Right ventricle myocardium inferior (tissue), 1 donor: ENCODE results near the gene SLC12A6. TPM values are rescaled to one million over a fixed set of nuclear protein-coding genes. Genes with fewer than 3 reads are reported as not detected.
"Not testable (repeated sequence)": the region's sequence is repeated elsewhere in the genome, so short reads cannot be mapped to it uniquely, and the experiment has no call there.

Source experiments
- ATAC-seq: fragments of 200-7000 bp; cut with Tn5 transposase; one replicate; pipeline ENCODE4 v1.9.1; 2020; ENCODE audit warnings: mild to moderate bottlenecking, moderate library complexity
- DNase-seq: peaks from one replicate; pipeline ENCODE4 v3.0.0; 2021; ENCODE audit errors: missing footprints
- intact Hi-C: fragments of 100-400 bp; cut with DNase I; formaldehyde crosslinking; loops from one replicate; pipeline ENCODE4 v1.11.0; 2022
- total RNA-seq: library from RNA; stranded (reverse); fragmentation: NEBNext Ultra II Directional; extraction: Animal tissue kit (Norgen Biotek cat#: 25700); gene quantifications from one replicate; pipeline ENCODE4 v1.2.1, GENCODE V29; 2021
- donor health status: DM: no; HTN: yes; CAD: no; lungs with severe emphysema.

The SLC12A6 gene
- total RNA-seq, 1 donor from 2014 or later, result 30.4 TPM

DNA sequence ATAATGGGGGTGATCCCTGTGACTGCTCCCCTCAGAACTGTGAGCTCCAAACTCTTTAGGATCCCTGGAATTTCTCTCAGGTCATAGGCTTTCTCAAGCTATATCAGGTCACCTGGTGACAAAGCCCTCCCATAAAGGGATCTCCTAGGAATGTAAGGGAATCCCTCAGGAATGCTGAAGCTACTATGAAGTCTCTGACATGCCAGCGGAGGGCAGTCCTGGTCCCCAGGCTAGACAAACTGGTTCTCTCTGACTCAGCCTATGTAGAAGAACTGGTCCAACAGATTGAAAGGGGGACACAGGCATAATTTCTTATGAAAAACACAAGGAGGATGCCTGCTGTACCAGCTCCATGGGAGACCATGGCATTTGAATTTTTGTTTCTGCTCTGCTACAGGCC, 22.7 kb upstream of the SLC12A6 start:
- intact Hi-C loops, result no loop called here
- DNase-seq, result no peak
- no peak for ATAC-seq

DNA sequence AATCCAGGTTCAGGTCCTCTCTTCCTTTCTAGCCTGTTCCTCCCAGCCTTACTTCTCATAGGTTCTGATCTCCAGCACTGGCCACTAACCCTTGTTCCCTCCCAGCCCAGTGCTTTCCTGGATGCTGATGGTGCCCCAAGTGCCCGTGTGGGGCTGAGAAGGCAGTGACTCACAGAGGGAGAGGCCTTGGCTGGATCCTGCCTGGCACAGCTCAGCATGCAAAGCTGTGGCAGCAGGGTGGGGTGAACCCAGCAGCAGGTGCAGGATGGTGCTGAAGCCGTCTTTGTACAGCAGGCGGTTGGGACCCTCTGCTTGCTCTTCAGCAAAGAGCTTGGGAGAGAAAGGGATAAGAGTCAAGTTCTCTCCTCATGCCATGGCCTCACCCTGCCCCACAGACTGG, 21.8 kb upstream of the SLC12A6 start:
- DNase-seq (no peak), ATAC-seq (no peak)
- intact Hi-C loops, result no loop called here

DNA sequence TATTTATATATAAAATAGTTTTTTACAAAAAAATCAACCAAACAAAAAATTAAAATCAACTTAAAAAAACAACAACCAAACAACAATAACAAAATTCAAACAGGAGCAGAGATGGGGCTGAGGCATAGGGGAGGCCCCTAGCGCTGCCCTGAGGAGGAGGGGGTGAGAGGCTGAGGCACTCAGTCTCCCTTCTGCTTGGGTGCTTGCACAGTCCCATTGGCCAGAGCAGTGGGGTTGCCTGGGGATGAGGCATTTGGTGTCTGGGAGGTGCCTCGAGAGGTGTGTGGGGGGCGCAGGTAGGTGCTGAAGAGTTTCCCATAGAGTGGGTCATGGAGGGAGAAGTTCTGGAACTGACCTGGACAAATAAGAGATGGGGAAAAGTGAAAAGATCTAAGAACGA, 21.4 kb upstream of the SLC12A6 start:
- intact Hi-C loops, result no loop called here
- no peak for ATAC-seq
- no peak for DNase-seq

DNA sequence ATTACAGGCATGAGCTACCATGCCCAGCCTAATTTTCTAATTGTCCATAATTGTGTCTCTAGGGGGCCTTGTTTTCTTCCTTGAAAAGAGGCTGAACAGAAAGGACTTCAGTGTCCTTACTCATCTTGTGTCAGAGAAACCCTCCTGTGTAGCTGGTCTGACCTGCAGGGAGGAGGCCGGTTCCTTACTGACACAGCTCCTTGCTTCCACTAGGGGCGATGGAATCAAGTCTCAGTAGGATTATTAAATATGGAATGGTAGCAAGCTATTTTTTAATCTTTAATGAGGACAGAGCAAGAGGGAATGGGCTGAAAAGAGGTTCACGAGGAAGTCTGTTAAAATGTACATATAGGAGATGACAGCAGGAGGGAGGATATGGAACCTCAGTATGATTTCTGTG, 20.8 kb upstream of the SLC12A6 start:
- DNase-seq (no peak), ATAC-seq (no peak)
- intact Hi-C loops, result no loop called here

DNA sequence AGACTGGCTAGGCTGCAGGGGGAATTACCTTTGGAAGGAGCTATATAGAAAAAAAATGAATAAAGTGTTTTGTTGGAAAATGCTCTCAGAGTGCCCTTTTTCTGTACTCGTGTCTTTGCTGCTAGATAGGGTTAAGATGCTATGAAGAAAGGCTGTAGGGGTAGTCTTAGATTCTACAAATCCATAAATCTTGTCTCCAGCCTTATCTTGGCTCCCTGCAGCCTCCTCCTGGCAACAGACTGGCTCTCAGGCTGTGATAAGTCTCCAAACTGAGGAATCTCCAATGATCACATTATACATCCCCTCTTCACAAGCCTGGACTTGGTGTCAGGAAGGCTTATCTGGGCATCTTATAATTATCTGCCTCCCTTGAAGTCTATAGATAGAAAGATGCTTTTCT, 20.1 kb upstream of the SLC12A6 start:
- ATAC-seq, result no peak
- intact Hi-C loops, result no loop called here
- no peak for DNase-seq

DNA sequence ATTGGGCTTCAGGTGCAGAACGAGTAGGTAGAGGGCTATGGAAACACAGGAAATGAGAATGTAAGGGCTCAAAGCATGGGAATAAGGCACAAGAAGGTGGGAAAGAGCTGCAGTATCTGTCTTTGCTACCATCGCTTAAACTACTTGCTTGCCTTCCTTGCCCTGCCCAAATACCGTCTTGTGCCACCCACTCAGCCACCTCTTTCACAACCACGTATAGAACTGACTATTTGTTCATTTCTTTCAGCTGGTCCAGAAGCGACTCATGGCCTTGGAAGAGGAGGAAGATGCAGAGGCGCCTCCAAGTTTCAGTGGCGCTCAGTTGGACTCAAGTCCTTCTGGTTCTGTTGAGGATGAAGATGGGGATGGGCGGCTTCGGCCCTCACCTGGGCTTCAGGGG, 17.7 kb upstream of the SLC12A6 start:
- intact Hi-C loops, result no loop called here
- ATAC-seq (no peak), DNase-seq (no peak)

DNA sequence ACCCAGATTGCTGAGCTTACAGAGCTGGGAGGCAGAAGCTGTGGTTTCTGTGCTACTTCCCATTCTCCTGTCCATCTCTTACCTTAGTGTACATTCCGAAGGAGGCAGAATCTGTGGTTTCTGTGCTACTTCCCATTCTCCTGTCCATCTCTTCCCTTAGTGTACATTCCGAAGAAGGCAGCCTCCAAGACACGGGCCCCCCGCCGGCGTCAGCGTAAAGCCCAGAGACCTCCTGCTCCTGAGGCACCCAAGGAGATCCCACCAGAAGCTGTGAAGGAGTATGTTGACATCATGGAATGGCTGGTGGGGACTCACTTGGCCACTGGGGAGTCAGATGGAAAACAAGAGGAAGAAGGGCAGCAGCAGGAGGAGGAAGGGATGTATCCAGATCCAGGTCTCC, 16.7 kb upstream of the SLC12A6 start:
- ATAC-seq (no peak), DNase-seq (no peak)
- intact Hi-C loops, result no loop called here

DNA sequence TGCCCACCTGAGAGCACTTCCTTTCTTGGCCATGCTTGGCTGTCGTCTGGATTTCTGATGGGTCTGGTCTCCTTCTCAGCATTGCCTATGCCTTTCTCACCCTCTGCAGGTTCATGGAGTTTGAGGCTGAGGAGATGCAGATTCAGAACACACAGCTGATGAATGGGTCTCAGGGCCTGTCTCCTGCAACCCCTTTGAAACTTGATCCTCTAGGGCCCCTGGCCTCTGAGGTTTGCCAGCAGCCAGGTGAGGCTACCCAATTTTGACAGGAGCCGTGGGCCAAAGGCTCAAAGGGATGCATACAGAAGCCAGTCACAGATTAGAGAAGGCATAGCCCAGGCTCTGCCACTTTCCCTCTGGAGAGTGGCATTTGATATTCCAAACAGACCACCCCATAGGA, 16.0 kb upstream of the SLC12A6 start:
- intact Hi-C loops, result no loop called here
- DNase-seq, result no peak
- ATAC-seq, result no peak

DNA sequence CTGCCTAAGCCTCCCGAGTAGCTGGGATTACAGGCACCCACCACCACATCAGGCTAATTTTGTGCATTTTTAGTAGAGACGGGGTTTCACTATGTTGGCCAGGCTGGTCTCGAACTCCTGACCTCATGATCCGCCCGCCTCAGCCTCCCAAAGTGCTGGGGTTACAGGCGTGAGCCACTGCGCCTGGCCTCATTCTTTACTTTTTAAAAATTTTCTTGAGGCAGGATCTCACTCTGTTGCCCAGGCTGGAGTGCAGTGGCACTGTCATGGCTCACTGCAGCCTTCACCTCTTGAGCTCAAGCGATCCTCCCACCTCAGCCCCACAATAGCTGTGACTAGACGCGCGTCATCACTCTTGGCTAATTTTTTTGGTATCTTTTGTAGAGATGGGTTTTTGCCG, 15.4 kb upstream of the SLC12A6 start:
- intact Hi-C loops, ATAC-seq, DNase-seq: not testable (repeated sequence)

DNA sequence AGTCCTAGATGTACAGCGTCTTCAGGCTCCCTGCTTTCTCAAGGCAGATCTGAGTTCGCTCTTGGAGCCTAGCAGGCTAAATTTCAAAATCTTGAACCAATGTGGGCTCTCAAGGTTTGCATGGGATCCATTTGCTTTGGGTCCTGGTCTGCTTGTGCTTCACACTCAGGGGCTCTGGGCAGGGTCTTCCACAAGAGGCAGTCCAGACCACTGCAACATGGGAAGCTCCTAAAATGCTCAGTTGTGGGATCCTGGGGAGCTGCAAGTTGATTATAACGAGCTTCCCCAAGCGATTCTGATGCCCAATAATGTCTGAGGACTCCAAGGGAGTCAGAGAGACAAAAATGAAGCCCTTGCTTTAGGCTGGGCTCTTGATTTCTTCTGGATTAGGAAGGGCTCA, 12.2 kb upstream of the SLC12A6 start:
- DNase-seq (no peak), ATAC-seq (no peak)
- intact Hi-C loops, result no loop called here

DNA sequence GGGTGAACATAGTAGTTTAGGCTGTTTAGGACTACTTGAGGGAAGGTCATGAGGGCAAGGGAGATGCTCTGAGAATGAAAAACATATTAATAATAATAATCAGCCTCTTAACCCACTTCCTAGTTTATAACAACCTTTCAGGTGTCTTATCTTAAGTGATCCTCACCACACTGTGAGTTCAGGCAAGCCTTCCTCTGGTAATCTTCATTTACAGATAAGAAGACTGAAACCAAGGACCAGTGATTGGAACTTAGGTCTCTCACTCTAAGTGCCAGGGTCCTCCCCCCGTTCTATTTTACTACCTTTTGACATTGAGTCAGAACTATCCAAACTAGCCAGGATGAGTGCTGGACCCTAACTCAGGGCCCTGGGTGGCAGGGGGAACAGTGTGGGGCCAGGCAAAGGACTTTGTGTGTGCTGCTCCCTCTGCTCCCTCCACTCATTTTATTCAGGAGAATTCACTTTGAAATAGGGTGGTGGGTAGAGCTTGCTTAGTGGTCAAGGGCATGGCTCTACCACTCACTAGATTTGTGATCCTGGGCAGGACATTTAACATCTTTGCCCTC, 11.2 kb upstream of the SLC12A6 start:
- DNase-seq (no peak), ATAC-seq (no peak)
- intact Hi-C loops, result no loop called here

DNA sequence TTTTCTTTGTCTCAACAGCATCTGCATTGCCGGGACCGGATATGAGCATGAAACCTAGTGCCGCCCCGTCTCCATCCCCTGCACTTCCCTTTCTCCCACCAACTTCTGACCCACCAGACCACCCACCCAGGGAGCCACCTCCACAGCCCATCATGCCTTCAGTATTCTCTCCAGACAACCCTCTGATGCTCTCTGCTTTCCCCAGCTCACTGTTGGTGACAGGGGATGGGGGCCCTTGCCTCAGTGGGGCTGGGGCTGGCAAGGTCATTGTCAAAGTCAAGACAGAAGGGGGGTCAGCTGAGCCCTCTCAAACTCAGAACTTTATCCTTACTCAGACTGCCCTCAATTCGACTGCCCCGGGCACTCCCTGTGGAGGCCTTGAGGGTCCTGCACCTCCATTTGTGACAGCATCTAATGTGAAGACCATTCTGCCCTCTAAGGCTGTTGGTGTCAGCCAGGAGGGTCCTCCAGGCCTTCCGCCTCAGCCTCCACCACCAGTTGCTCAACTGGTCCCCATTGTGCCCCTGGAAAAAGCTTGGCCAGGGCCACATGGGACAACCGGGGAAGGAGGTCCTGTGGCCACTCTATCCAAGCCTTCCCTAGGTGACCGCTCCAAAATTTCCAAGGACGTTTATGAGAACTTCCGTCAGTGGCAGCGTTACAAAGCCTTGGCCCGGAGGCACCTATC, 10.5 kb upstream of the SLC12A6 start:
- no peak for DNase-seq
- ATAC-seq, result no peak
- intact Hi-C loops, result no loop called here

DNA sequence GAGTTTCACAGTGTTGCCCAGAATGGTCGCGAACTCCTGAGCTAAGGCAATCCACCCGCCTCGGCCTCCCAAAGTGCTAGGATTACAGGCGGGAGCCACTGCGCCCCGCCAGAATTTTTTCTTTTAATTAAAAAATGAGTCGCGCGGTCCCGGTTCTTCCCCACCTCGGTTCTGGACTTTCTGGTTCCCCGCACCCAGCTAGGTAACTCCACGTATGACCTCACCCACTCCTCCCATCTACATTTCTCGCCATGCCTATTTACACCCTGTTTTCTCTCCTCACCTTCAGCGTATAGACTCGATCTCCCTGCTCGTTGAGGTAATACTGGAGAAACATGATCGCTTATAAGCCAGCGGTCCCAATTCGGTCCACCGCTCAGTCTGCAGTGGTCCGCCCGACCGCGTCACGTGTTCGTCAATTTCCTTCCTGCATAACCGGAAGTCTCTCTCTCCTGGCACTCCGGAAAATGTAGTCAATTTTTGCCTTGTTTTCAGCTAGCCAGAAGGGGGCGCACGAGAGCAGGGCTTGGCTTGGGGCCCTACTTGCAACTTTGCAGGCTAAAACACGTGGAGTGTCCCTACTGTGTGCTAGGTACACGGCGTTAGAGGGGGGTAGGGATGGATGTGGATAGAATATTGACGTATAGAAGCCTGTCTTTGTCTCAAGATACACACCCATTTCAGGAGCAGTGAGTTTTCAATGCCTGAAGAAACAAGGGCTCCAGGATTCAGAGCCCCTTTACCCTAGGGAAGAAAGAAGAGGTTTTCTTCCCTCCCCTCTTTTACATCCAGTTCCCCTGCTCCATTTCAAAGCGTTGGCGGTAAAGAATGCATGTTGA, 5.4 kb upstream of the SLC12A6 start, which contains the start of the genes NOP10 and NUTM1:
Gene NOP10 (minus strand): TSS at position 400 of the 839 bp plus-strand sequence. CDS start 63 bp downstream, at position 337.
Gene NUTM1 (plus strand): TSS at position 579 of the 839 bp plus-strand sequence. CDS start 382 bp downstream, outside the sequence.
- ATAC-seq, result peak; percentile 97
- intact Hi-C loops, result loop anchor here (1.0 to 2.0 kb wide), 2 partner anchors 24 to 102 kb away; partner anchors contain the start of gene LPCAT4

DNA sequence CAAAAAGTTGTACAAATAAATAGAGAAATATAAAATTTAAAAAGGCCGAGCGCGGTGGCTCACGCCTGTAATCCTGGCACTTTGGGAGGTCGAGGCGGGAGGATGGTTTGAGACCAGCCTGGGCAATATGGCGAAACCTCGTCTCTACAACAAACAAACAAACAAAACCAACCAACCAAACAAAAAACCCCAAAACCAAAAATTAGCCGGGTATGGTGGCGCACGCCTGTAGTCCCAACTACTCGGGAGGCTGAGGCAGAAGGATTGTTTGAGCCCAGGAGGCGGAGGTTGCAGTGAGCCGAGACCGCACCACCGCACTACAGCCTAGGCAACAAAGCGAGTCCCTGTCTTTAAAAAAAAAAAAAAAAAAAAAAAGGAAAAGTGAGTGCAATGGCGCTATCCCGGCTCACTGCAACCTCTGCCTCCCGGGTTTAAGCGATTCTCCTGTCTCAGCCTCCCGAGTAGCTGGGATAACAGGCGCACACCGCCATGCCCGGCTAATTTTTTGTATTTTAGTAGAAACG, 4.7 kb upstream of the SLC12A6 start:
- DNase-seq, ATAC-seq: not testable (repeated sequence)
- intact Hi-C loops, result loop anchor here (2.0 kb wide), 1 partner anchor 101 kb away; no protein-coding TSS in a partner anchor

More for the DNA sequence above, 5.4 kb upstream of the SLC12A6 start, which contains the start of the genes NOP10 and NUTM1:
- peak; percentile 94 for DNase-seq

DNA sequence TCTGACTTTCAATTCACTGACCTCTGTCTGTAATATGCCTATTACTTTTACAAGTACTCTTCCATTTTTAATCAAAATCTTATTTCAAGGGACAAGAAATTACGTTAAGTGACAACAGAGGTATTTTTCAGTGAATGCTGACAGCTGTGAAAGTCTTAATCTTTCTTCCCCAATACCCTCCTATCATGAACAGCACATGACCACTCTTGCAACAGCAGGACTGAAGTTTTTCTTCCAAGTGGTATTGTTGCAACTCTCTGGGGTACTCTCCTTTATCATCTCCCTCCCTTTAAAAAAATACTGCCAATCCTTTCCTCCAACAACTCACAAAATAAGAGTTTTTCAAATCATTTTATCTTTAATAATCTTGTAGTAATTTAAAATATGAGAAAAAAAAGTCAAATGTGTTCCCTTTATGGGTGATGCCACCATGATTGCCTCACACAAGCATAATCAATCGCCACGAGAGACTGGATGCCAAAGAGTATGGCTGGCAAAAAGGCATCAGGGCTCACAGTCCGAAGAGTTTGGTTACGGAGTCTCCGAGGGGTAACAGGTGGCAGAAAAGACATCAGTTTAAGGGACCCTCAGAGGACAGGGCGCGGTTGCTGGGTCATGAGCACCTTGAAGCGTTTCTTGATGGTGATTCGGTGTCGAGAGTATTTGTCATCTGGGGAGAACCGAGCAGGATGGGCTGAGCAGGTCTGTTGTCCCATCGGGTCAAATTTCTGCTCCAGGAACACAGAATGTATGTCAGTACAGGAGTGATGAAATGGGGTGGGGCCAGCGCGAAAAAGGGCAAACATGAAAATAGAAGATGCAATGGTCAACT, 4.0 kb upstream of the SLC12A6 start:
- intact Hi-C loops, result loop anchor here (2.0 kb wide), 1 partner anchor 101 kb away; no protein-coding TSS in a partner anchor
- no peak for ATAC-seq
- no peak for DNase-seq

DNA sequence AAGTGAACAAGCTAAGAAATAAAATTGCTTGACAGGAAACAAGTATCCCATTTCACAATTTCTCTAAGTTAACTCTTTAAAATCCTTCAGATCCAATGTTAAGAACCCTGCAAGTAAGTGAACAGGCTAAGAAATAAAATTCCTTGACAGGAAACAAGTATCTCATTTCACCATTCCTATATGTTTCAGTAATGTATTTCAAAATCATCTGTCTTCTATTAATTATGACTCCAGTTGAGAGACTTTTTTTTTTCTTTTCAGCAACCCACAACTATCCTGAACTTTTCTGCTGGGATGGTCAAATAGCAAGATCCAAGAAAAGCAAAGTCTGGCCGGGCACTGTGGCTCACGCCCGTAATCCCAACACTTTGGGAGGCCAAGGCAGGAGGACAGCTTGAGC, 2.4 kb upstream of the SLC12A6 start:
- intact Hi-C loops, result loop anchor here (5.0 to 10.0 kb wide), 2 partner anchors 83 to 115 kb away; partner anchors contain the start of gene EMC4
- ATAC-seq (no peak), DNase-seq (no peak)

DNA sequence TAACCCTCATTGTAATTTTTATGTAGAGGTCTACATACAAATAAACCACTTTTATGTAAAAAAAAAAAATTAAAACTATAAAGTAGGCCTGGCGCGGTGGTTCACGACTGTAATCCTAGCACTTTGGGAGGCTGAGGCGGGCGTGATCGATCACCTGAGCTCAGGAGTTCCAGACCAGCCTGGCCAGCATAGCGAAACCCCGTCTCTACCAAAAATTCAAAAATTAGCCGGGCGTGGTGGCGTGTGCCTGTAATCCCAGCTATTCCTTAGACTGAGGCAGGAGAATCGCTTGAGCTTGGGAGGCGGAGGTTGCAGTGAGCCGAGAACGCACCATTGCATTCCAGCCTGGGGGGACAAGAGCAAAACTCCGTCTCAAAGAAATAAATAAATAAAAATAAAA, 766 bp upstream of the SLC12A6 start:
- ATAC-seq, result no peak

DNA sequence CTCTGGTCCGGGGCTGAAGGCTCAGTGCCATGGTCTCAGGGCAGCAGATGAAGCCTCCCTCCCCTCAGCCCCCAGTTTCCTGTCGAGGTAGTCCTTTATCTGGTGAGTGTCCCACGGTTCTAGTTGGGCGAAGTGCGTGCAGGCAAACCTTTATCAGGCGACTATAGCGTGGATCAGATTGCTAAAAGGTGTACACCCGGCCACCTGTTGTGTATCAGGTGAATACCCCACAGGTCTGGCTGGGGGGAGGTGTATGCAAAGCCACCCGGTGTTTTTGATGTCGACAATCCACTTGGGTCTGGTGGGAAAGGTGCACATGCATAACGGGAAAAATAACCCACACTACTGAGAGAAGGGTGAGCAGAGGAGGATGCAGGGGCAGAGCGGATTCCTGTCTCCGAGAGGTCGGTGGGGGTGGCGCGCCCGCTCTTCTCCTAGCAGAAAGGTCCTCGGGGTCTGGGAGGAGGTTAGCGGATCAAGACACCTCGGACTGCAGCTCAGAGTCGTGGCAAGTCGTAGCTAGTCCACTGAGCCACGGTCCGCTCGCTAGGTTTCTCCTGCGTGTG, 507 bp downstream of the SLC12A6 start:
- intact Hi-C loops, result loop anchor here (5.0 to 10.0 kb wide), 2 partner anchors 80 to 112 kb away; partner anchors contain the start of gene EMC4
- peak; percentile 12 for ATAC-seq
- peak; percentile 73 for DNase-seq

More for the DNA sequence above, 766 bp upstream of the SLC12A6 start:
- no peak for DNase-seq
- intact Hi-C loops, result loop anchor here (5.0 to 10.0 kb wide), 2 partner anchors 81 to 114 kb away; partner anchors contain the start of gene EMC4
